HG03469 (cell line): ENCODE results near the gene TCF19.
"Not testable (repeated sequence)": the region's sequence is repeated elsewhere in the genome, so short reads cannot be mapped to it uniquely, and the experiment has no call there.

Experiments used
- ATAC-seq: cut with Tn5 transposase; IDR thresholded peaks from one replicate; pipeline ENCODE4 v1.9.1; 2021; ENCODE audit warnings: mild to moderate bottlenecking, moderate library complexity, moderate number of reproducible peaks; ENCODE audit not compliant: unreplicated experiment

The TCF19 gene

GRCh38 chr6:31178143-31179041 is 20.0 kb downstream of the TCF19 start:
- no peak for ATAC-seq

GRCh38 chr6:31179042-31179386 is 20.6 kb downstream of the TCF19 start:
- no peak for ATAC-seq

GRCh38 chr6:31179896-31180295 is 21.5 kb downstream of the TCF19 start:
- ATAC-seq: no peak

GRCh38 chr6:31180500-31180899 is 22.1 kb downstream of the TCF19 start:
- no peak for ATAC-seq

GRCh38 chr6:31183287-31183686 is 24.9 kb downstream of the TCF19 start:
- ATAC-seq: not testable (repeated sequence)

- not testable (repeated sequence) for ATAC-seq
Observed at GRCh38 chr6:31183859-31184258, 25.5 kb downstream of the TCF19 start.

- not testable (repeated sequence) for ATAC-seq
Observed at GRCh38 chr6:31185695-31186051, 27.3 kb downstream of the TCF19 start.

GRCh38 chr6:31186052-31186734 is 27.8 kb downstream of the TCF19 start:
- no peak for ATAC-seq

GRCh38 chr6:31187780-31188194 is 29.4 kb downstream of the TCF19 start:
- ATAC-seq: no peak

GRCh38 chr6:31189223-31189622 is 30.8 kb downstream of the TCF19 start:
- ATAC-seq: not testable (repeated sequence)

- ATAC-seq: no peak
Observed at GRCh38 chr6:31190488-31190887, 32.1 kb downstream of the TCF19 start.

GRCh38 chr6:31192431-31193105 is 34.2 kb downstream of the TCF19 start:
- not testable (repeated sequence) for ATAC-seq

- no peak for ATAC-seq
Observed at GRCh38 chr6:31193206-31193605, 34.8 kb downstream of the TCF19 start.

GRCh38 chr6:31194061-31194834 is 35.9 kb downstream of the TCF19 start:
- no peak for ATAC-seq

GRCh38 chr6:31195308-31195979 is 37.1 kb downstream of the TCF19 start:
- not testable (repeated sequence) for ATAC-seq

- ATAC-seq: not testable (repeated sequence)
Observed at GRCh38 chr6:31196251-31197022, 38.0 kb downstream of the TCF19 start.

- ATAC-seq: peak; percentile 39
Observed at GRCh38 chr6:31197559-31198305, 39.3 kb downstream of the TCF19 start.

GRCh38 chr6:31199105-31199452 is 40.7 kb downstream of the TCF19 start:
- ATAC-seq: not testable (repeated sequence)
